Measurements from ENCODE around the gene CCDC190. TPM values are rescaled to one million over a fixed set of nuclear protein-coding genes. Genes with fewer than 3 reads are reported as not detected.
A peak's percentile ranks its signal among the peaks of the same experiment; 100 is the strongest.

The CCDC190 gene
- total and polyA plus RNA-seq, 2 of the 8 experiments (the other 6 are each of a cell fraction or from before 2014, with no cell fraction given): not detected

GRCh38 chr1:162905174-162906158 lies 44.5 kb upstream of the CCDC190 start:
- H3K9ac ChIP-seq (replicated peaks in 1 of 4; ENCODE audit: extremely low read depth in 1 of 4, low read depth in 3 of 4, low read length in 3 of 4): no peak overlapping the region
- no peak overlapping the region for H4K8ac ChIP-seq (ENCODE audit: extremely low read depth, insufficient read depth, low read length)
- no peak overlapping the region for H2BK15ac ChIP-seq (ENCODE audit: low read length)
- H3K4me1 ChIP-seq (replicated peaks in 1 of 4; ENCODE audit: control insufficient read depth in 3 of 4, insufficient read depth in 4 of 4, low read length in 3 of 4): no peaks in the 10 kb centered on the region
- 73% methylated on average over 1 of the region's 1 CpG; no CpG with 5 or more reads in 1 of the 2 experiments for WGBS, 2 experiments (ENCODE audit: extremely low coverage in 1 of 2, insufficient coverage in 1 of 2, insufficient read length in 1 of 2, insufficient replicate concordance in 2 of 2, low coverage in 1 of 2, low lambda C conversion rate in 2 of 2, missing lambda C conversion rate in 1 of 2)
- H3K79me2 ChIP-seq (ENCODE audit: control insufficient read depth in 1 of 2, insufficient read depth in 2 of 2, low read length in 2 of 2): no peaks in the 10 kb centered on the region
- FAIRE-seq (no peak), DNase-seq (ENCODE audit: low read depth in 1 of 2, low spot score in 2 of 2) (no peak)
- no peak overlapping the region for H2BK12ac ChIP-seq (ENCODE audit: low read depth, low read length)
- POLR2A ChIA-PET (ENCODE audit: partially characterized antibody): no interaction called here
- no peak overlapping the region for H2BK120ac ChIP-seq (replicated peaks; ENCODE audit: low read depth, low read length)
- peak overlapping the region; percentile 92 for H2AFZ ChIP-seq (ENCODE audit: low read length)
- H3K23ac ChIP-seq (ENCODE audit: insufficient read length): no peak overlapping the region
- no peak overlapping the region for H3K14ac ChIP-seq (ENCODE audit: insufficient read length)
- H4K20me1 ChIP-seq (replicated peaks in 1 of 2; ENCODE audit: control insufficient read depth in 1 of 2, insufficient read depth in 2 of 2, low read length in 2 of 2): no peaks in the 10 kb centered on the region
- no peak overlapping the region for H3K18ac ChIP-seq (ENCODE audit: extremely low read depth, low read length)
- TF ChIP-seq BRCA1 (IDR thresholded peaks at IDR 0.05; ENCODE audit: low read depth, low read length): no peak
- no peak for TF ChIP-seq KDM1A (IDR thresholded peaks at IDR 0.05; ENCODE audit: borderline replicate concordance, low read length)
- peak; percentile 48; the same call in 1 of the 2 replicates for TF ChIP-seq CEBPB (IDR thresholded peaks at IDR 0.05; ENCODE audit: low read depth, low read length)
- TF ChIP-seq POLR2AphosphoS5 (IDR thresholded peaks at IDR 0.05; ENCODE audit: low read depth, low read length): no peak
- H4K91ac ChIP-seq (replicated peaks; ENCODE audit: insufficient read length, low read length): no peak overlapping the region
- no peaks in the 10 kb centered on the region for H3K36me3 ChIP-seq (ENCODE audit: control insufficient read depth in 2 of 4, insufficient read depth in 4 of 4, low read length in 3 of 4)
- H3K79me1 ChIP-seq (ENCODE audit: low read depth, low read length): no peaks in the 10 kb centered on the region
- H3K23me2 ChIP-seq (ENCODE audit: low read depth, low read length): no peaks in the 10 kb centered on the region; the same call in 1 of the 2 replicates
- no peak overlapping the region for H3K27ac ChIP-seq (ENCODE audit: low read depth, low read length)
- no peak overlapping the region for H3K4me3 ChIP-seq (ENCODE audit: extremely low read depth in 1 of 4, insufficient read depth in 2 of 4, low read depth in 3 of 4, low read length in 4 of 4)
- H3K27me3 ChIP-seq (replicated peaks in 1 of 4; ENCODE audit: control insufficient read depth in 3 of 4, extremely low read depth in 1 of 4, insufficient read depth in 3 of 4, low read length in 3 of 4): no peaks in the 10 kb centered on the region
- H2BK20ac ChIP-seq (ENCODE audit: low read length): no peak overlapping the region
- CTCF ChIA-PET (ENCODE audit: partially characterized antibody): interaction anchor here (0.5 to 2.1 kb wide), 3 partner anchors 27 to 103 kb away, joined by 3 to 8 read pairs (median 4); no protein-coding TSS in a partner anchor
- no peaks in the 10 kb centered on the region for H3K9me3 ChIP-seq (ENCODE audit: insufficient read depth in 2 of 2, low read depth in 1 of 2, low read length in 1 of 2)
- no peak overlapping the region for H3K56ac ChIP-seq (replicated peaks; ENCODE audit: insufficient read length, low read depth, low read length)
- no peak overlapping the region for H3K4ac ChIP-seq (replicated peaks; ENCODE audit: insufficient read length, low read depth, low read length)
- no peak overlapping the region for H3K4me2 ChIP-seq (ENCODE audit: insufficient read depth in 1 of 2, low read depth in 2 of 2, low read length in 2 of 2)
- H4K5ac ChIP-seq (ENCODE audit: insufficient read length, low read depth, low read length): no peak overlapping the region
- H2BK5ac ChIP-seq (ENCODE audit: low read depth, low read length): no peak overlapping the region
- no peak overlapping the region for H2AK5ac ChIP-seq (ENCODE audit: low read depth, low read length)
